GM12873 (cell line): ENCODE results near the gene CNGB1.

Source experiments
- TF ChIP-seq, protein P1 (sequence below): IDR thresholded peaks from 2 replicates; pipeline ENCODE4 v1.5.1; 2012; ENCODE audit warnings: low read depth, mild to moderate bottlenecking, moderate library complexity, low read length, control low read depth; ENCODE audit not compliant: insufficient read depth; ENCODE audit errors: missing control alignments

The CNGB1 gene

GRCh38 chr16:57982385-57982784 lies 11.5 kb upstream of the CNGB1 start:
- TF ChIP-seq, protein P1, sequence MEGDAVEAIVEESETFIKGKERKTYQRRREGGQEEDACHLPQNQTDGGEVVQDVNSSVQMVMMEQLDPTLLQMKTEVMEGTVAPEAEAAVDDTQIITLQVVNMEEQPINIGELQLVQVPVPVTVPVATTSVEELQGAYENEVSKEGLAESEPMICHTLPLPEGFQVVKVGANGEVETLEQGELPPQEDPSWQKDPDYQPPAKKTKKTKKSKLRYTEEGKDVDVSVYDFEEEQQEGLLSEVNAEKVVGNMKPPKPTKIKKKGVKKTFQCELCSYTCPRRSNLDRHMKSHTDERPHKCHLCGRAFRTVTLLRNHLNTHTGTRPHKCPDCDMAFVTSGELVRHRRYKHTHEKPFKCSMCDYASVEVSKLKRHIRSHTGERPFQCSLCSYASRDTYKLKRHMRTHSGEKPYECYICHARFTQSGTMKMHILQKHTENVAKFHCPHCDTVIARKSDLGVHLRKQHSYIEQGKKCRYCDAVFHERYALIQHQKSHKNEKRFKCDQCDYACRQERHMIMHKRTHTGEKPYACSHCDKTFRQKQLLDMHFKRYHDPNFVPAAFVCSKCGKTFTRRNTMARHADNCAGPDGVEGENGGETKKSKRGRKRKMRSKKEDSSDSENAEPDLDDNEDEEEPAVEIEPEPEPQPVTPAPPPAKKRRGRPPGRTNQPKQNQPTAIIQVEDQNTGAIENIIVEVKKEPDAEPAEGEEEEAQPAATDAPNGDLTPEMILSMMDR = no peak

DNA sequence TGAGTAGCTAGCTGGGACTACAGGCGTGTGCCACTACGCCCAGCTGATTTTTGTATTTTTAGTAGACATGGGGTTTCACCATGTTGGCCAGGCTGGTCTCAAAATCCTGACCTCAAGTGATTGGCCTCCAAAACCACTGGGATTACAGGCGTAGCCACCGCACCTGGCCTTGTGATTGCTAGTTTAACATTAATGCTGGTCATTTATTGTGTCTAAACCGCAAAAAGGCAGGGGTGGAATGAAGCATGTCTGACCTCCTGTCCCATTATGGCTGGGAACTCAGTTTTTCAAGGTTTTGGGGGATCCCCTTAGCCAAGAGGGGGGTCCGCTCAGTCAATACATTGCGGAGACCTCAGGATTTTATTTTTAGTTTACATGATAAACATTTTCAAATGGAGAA lies 10.7 kb upstream of the CNGB1 start:
- TF ChIP-seq, protein P1 = no peak

- TF ChIP-seq, protein P1 = no peak
These were observed 8.2 kb upstream of the CNGB1 start for GRCh38 chr16:57979006-57979585.

DNA sequence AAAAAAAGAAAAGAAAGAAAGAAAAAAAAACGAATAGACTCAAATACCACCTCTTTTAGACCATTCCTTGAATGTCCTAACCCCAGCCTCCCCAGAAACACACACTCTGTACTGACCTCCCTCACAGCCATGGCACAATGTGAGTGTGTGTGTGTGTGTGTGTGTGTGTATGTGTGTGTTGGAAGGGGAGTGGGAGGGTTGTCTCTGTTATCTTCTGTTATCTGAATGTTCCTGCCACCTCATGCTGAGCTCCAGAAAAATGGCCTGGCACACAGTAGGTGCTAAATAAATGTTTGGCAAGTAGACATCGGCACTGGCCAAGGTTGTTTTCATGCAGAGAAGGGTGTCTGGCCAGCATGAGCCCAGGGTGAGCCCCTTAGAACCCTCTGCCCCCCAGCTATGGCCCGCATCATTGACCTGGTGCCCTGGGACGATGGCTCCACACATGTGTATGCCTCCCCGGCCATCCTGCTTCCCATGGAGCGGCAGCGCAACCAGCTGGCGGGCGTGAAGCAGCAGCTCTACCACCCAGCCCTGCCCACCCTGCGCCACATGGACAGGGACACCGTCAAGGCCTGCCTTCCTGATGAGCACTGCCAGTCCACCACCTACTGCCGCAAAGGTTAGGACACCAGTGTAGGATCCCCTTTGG lies 6.6 kb upstream of the CNGB1 start:
- TF ChIP-seq, protein P1 = no peak

- TF ChIP-seq, protein P1 = no peak
These were observed 5.4 kb upstream of the CNGB1 start for GRCh38 chr16:57976331-57976796.

- TF ChIP-seq, protein P1 = no peak
These were observed 1.4 kb upstream of the CNGB1 start for GRCh38 chr16:57972306-57972705.

DNA sequence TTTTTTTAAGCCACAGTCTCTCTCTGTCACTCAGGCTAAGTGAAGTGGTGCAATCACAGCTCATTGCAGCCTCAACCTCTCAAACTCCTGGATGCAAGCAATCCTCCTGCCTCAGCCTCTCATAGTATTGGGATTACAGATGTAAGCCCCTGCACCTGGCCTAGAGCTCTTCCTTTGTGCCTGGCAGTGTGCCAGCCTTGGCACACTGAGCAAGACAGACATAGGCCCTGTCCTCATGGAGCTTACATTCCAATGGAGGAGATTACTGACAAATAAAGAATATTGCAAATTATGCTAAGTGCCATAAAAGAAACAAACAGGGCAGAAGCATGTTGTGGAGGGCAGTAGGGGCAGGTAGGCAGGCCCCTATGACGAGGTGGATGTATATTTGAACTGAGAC lies 920 bp upstream of the CNGB1 start:
- TF ChIP-seq, protein P1 = no peak
